Smooth muscle cell (in vitro differentiated cells): ENCODE measurements around the gene ARMC7. TPM values are rescaled to one million over a fixed set of nuclear protein-coding genes. Genes with fewer than 3 reads are reported as not detected.

Experiments used
- DNase-seq: peaks from one replicate; lab custom pipeline; 2025; ENCODE audit not compliant: unreplicated experiment; lab: John Stamatoyannopoulos, UW
- H2AFZ ChIP-seq: fragments of 200-600 bp; sonication (generic); 2 replicates; pipeline ENCODE4 v1.6.0; 2016; ENCODE audit warnings: antibody characterized with exemption, low read depth, mild to moderate bottlenecking
- H3F3A ChIP-seq: fragments of 200-600 bp; sonication (generic); 2 replicates; pipeline ENCODE4 v1.6.0; 2017; ENCODE audit warnings: antibody characterized with exemption, low read depth
- H3K27ac ChIP-seq: fragments of 200-600 bp; sonication (generic); 2 replicates; pipeline ENCODE4 v1.5.1; 2016; ENCODE audit warnings: low read depth, mild to moderate bottlenecking
- H3K27me3 ChIP-seq: fragments of 200-600 bp; sonication (generic); 2 replicates; pipeline ENCODE4 v1.6.1; 2016; ENCODE audit warnings: low read depth, mild to moderate bottlenecking
- H3K36me3 ChIP-seq: fragments of 200-600 bp; sonication (generic); 2 replicates; pipeline ENCODE4 v1.5.1; 2016; ENCODE audit warnings: low read depth
- H3K4me1 ChIP-seq: fragments of 200-600 bp; sonication (generic); 2 replicates; pipeline ENCODE4 v1.5.1; 2016; ENCODE audit warnings: low read depth
- H3K4me2 ChIP-seq: fragments of 200-600 bp; sonication (generic); 2 replicates; pipeline ENCODE4 v1.6.0; 2016; ENCODE audit warnings: mild to moderate bottlenecking
- H3K4me3 ChIP-seq: fragments of 200-600 bp; sonication (generic); 2 replicates; pipeline ENCODE4 v1.5.1; 2016; ENCODE audit warnings: mild to moderate bottlenecking
- H3K79me2 ChIP-seq: fragments of 200-600 bp; sonication (generic); 2 replicates; pipeline ENCODE4 v1.6.0; 2016; ENCODE audit warnings: low read depth, mild to moderate bottlenecking
- H3K9ac ChIP-seq: fragments of 200-600 bp; sonication (generic); 2 replicates; pipeline ENCODE4 v1.6.0; 2016; ENCODE audit warnings: low read depth
- H3K9me3 ChIP-seq: fragments of 200-600 bp; sonication (generic); replicated peaks from 2 replicates; pipeline ENCODE4 v1.5.1; 2016; ENCODE audit warnings: low read depth
- H4K20me1 ChIP-seq: fragments of 200-600 bp; sonication (generic); 2 replicates; pipeline ENCODE4 v1.6.0; 2016; ENCODE audit warnings: low read depth
- WGBS: methylation state at CpG from one replicate; pipeline ENCODE4 v1.1.7; 2016; ENCODE audit warnings: low lambda C conversion rate; 5-methylcytosine and 5-hydroxymethylcytosine counted together
- polyA plus RNA-seq: library from polyadenylated mRNA; unstranded; fragments of >200 nt; fragmentation: Nextera tagmentation; extraction: Ambion mirVana; gene quantifications from 2 replicates; pipeline ENCODE4 v1.2.1, GENCODE V29; 2016
- total RNA-seq: library from RNA; depleted of rRNA; stranded (reverse); fragments of >200 nt; gene quantifications from 2 replicates; pipeline ENCODE4 v1.2.3, GENCODE V29; 2014
- TF ChIP-seq, protein P1 (sequence below): fragments of 200-600 bp; sonication (generic); IDR thresholded peaks from 2 replicates; pipeline ENCODE4 v1.5.1; 2017; ENCODE audit warnings: borderline replicate concordance, mild to moderate bottlenecking, antibody characterized with exemption; ENCODE audit not compliant: insufficient read depth, poor library complexity, severe bottlenecking

Gene ARMC7
- total and polyA plus RNA-seq, 2 experiments from 2014 or later: 1.8 to 6.8 TPM

DNA sequence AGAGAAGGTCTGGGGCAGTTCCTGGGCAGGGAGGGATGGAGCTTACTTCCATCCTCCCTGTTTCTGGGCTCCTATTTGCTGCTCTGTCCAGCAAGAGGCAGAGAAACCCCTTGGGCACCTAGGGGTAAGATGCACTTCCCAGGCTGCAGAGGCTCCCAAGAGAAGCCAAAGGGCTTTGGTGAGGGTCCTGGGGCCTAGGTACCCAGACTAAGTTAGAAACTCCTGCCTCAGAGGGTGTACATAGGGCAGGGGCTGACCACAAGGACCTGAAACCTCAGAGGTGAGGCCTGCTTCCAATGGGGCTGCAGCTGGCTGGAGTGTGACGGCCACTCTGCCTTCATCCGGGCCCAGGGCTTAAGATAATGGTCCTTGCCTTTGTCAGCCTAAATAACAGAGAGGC lies 1.6 kb upstream of the ARMC7 start:
- Histone ChIP-seq H3K4me2 (no peak overlapping the region), H3K27ac (no peak overlapping the region)
- WGBS: 84% methylated on average over 2 of the region's 2 CpGs

DNA sequence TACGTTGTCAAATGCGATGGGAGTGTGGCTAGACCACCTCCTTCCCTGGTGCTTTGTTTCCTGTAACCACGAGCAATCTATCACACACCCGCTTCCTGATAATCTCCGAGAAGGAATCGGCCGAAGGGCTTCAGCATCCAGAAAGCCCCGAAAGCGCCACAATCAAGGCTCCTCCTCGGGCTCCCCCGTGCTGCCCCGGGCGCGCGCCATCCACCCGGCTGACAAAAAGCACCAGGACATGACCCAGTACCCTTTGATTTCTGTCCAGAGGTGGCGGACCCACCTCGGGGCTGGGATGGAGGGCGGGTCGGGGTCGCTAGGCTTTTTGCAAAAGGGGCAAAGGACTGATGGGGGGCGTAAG lies 743 bp upstream of the ARMC7 start:
- Histone ChIP-seq H3K4me3 (peak overlapping the region; percentile 68), H3F3A (no peaks in the 10 kb centered on the region), H3K27ac (no peak overlapping the region), H3K36me3 (no peaks in the 10 kb centered on the region), H3K79me2 (peaks cover 3% of the 10 kb centered on the region), H3K4me1 (peaks cover 3% of the 10 kb centered on the region), H3K27me3 (no peaks in the 10 kb centered on the region), H3K4me2 (peak overlapping the region; percentile 89), H3K9ac (no peak overlapping the region), H4K20me1 (no peaks in the 10 kb centered on the region), H3K9me3 (no peaks in the 10 kb centered on the region), H2AFZ (no peak overlapping the region)
- WGBS: 17% methylated on average over 22 of the region's 22 CpGs
- no peak for DNase-seq
- TF ChIP-seq, protein P1, sequence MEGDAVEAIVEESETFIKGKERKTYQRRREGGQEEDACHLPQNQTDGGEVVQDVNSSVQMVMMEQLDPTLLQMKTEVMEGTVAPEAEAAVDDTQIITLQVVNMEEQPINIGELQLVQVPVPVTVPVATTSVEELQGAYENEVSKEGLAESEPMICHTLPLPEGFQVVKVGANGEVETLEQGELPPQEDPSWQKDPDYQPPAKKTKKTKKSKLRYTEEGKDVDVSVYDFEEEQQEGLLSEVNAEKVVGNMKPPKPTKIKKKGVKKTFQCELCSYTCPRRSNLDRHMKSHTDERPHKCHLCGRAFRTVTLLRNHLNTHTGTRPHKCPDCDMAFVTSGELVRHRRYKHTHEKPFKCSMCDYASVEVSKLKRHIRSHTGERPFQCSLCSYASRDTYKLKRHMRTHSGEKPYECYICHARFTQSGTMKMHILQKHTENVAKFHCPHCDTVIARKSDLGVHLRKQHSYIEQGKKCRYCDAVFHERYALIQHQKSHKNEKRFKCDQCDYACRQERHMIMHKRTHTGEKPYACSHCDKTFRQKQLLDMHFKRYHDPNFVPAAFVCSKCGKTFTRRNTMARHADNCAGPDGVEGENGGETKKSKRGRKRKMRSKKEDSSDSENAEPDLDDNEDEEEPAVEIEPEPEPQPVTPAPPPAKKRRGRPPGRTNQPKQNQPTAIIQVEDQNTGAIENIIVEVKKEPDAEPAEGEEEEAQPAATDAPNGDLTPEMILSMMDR: no peak

More for the DNA sequence above, 1.6 kb upstream of the ARMC7 start:
- TF ChIP-seq, protein P1: no peak
- DNase-seq: no peak
- Histone ChIP-seq H4K20me1 (no peaks in the 10 kb centered on the region), H3K79me2 (peaks cover 3% of the 10 kb centered on the region), H2AFZ (no peak overlapping the region), H3K27me3 (no peaks in the 10 kb centered on the region), H3K9me3 (no peaks in the 10 kb centered on the region), H3K36me3 (no peaks in the 10 kb centered on the region), H3K4me1 (peaks cover 3% of the 10 kb centered on the region), H3K9ac (no peak overlapping the region), H3F3A (no peaks in the 10 kb centered on the region), H3K4me3 (no peak overlapping the region)

GRCh38 chr17:75110234-75110937 lies 617 bp downstream of the ARMC7 start:
- H3K27ac ChIP-seq: no peak overlapping the region
- no peaks in the 10 kb centered on the region for H3K9me3 ChIP-seq
- TF ChIP-seq, protein P1: no peak
- H3K9ac ChIP-seq: peak overlapping the region; percentile 14
- no peaks in the 10 kb centered on the region for H3K36me3 ChIP-seq
- peak overlapping the region; percentile 89 for H3K4me2 ChIP-seq
- peak overlapping the region; percentile 68 for H3K4me3 ChIP-seq
- H3F3A ChIP-seq: no peaks in the 10 kb centered on the region
- H4K20me1 ChIP-seq: no peaks in the 10 kb centered on the region
- no peaks in the 10 kb centered on the region for H3K27me3 ChIP-seq
- no peak for DNase-seq
- peaks cover 3% of the 10 kb centered on the region for H3K79me2 ChIP-seq
- H3K4me1 ChIP-seq: peaks cover 3% of the 10 kb centered on the region
- H2AFZ ChIP-seq: peak overlapping the region; percentile 42
- WGBS: 34% methylated on average over 33 of the region's 40 CpGs
